ENCODE measurements around the gene CFAP251.

- no peak for TF ChIP-seq YY1 (IDR thresholded peaks at IDR 0.05; ENCODE audit: insufficient read depth, insufficient read length)
- TF ChIP-seq SUZ12 (IDR thresholded peaks at IDR 0.05; ENCODE audit: extremely low read depth, insufficient read depth, insufficient read length): no peak
- TF ChIP-seq ZNF274 (IDR thresholded peaks at IDR 0.05; ENCODE audit: low read depth, low read length): no peak
Observed at GRCh38 chr12:122046145-122046544, 127.8 kb downstream of the CFAP251 start.
